Endothelial cell (in vitro differentiated cells): ENCODE data around the gene BARX1. TPM values are rescaled to one million over a fixed set of nuclear protein-coding genes. Genes with fewer than 3 reads are reported as not detected.
"Not testable (repeated sequence)": the region's sequence is repeated elsewhere in the genome, so short reads cannot be mapped to it uniquely, and the experiment has no call there.

Experiments used
- DNase-seq: peaks from one replicate; pipeline ENCODE4 v3.0.0; 2021; ENCODE audit warnings: low spot score
- H3K27ac Mint-ChIP-seq: one replicate; pipeline ENCODE4 v1.8.0; 2021; ENCODE audit warnings: mixed read lengths, inconsistent platforms; ENCODE audit not compliant: unreplicated experiment
- H3K27me3 Mint-ChIP-seq: one replicate; pipeline ENCODE4 v1.8.0; 2021; ENCODE audit warnings: mild to moderate bottlenecking, moderate library complexity, mixed read lengths, inconsistent platforms; ENCODE audit not compliant: unreplicated experiment
- H3K36me3 Mint-ChIP-seq: one replicate; pipeline ENCODE4 v1.8.0; 2021; ENCODE audit warnings: mild to moderate bottlenecking, low read depth, mixed read lengths, inconsistent platforms; ENCODE audit not compliant: unreplicated experiment
- H3K4me1 Mint-ChIP-seq: one replicate; pipeline ENCODE4 v1.8.0; 2021; ENCODE audit warnings: mild to moderate bottlenecking, mixed read lengths, inconsistent platforms; ENCODE audit not compliant: unreplicated experiment
- H3K4me3 Mint-ChIP-seq: one replicate; pipeline ENCODE4 v1.8.0; 2021; ENCODE audit warnings: mild to moderate bottlenecking, mixed read lengths, inconsistent platforms; ENCODE audit not compliant: unreplicated experiment
- H3K9me3 Mint-ChIP-seq: one replicate; pipeline ENCODE4 v1.8.0; 2021; ENCODE audit warnings: mixed read lengths, inconsistent platforms; ENCODE audit not compliant: unreplicated experiment
- CTCF ChIP-seq: fragments of 200-600 bp; sonication (generic); IDR thresholded peaks from one replicate; pipeline ENCODE4 v1.5.0; 2021; ENCODE audit warnings: antibody characterized with exemption; ENCODE audit not compliant: unreplicated experiment
- total RNA-seq: library from RNA; stranded (reverse); fragmentation: NEBNext Ultra II Directional; extraction: Animal tissue kit (Norgen Biotek cat#: 25700); gene quantifications from one replicate; pipeline ENCODE4 v1.2.1, GENCODE V29; 2021; ENCODE audit not compliant: unreplicated experiment

The BARX1 gene
- total RNA-seq, 1 donor from 2014 or later = 0.51 TPM

GRCh38 chr9:93976081-93976480 lies 20.9 kb upstream of the BARX1 start:
- H3K9me3 Mint-ChIP-seq = peaks cover 8% of the 10 kb centered on the region
- peaks cover 3% of the 10 kb centered on the region for H3K27me3 Mint-ChIP-seq
- H3K4me1 Mint-ChIP-seq = no peaks in the 10 kb centered on the region
- H3K36me3 Mint-ChIP-seq = peaks cover 7% of the 10 kb centered on the region
- no peak for DNase-seq
- H3K27ac Mint-ChIP-seq = no peak overlapping the region
- H3K4me3 Mint-ChIP-seq = no peak overlapping the region
- TF ChIP-seq CTCF = no peak

- Mint-ChIP-seq H3K4me3 (no peak overlapping the region), H3K4me1 (no peaks in the 10 kb centered on the region), H3K36me3 (peaks cover 11% of the 10 kb centered on the region), H3K27me3 (peaks cover 3% of the 10 kb centered on the region), H3K9me3 (peaks cover 8% of the 10 kb centered on the region), H3K27ac (no peak overlapping the region)
- no peak for DNase-seq
- TF ChIP-seq CTCF = no peak
These were observed 20.1 kb upstream of the BARX1 start for GRCh38 chr9:93975262-93975661.

- H3K27ac Mint-ChIP-seq = no peak overlapping the region
- no peak overlapping the region for H3K4me3 Mint-ChIP-seq
- H3K9me3 Mint-ChIP-seq = peaks cover 8% of the 10 kb centered on the region
- no peaks in the 10 kb centered on the region for H3K4me1 Mint-ChIP-seq
- H3K27me3 Mint-ChIP-seq = peaks cover 3% of the 10 kb centered on the region
- H3K36me3 Mint-ChIP-seq = peaks cover 11% of the 10 kb centered on the region
- no peak for DNase-seq
- no peak for TF ChIP-seq CTCF
These were observed 19.0 kb upstream of the BARX1 start for GRCh38 chr9:93974151-93974550.

GRCh38 chr9:93972655-93973054 lies 17.5 kb upstream of the BARX1 start:
- not testable (repeated sequence) for H3K27ac Mint-ChIP-seq, DNase-seq, H3K9me3 Mint-ChIP-seq, H3K27me3 Mint-ChIP-seq, H3K4me1 Mint-ChIP-seq
- peak overlapping the region; percentile 25 for H3K4me3 Mint-ChIP-seq
- H3K36me3 Mint-ChIP-seq = peaks cover 11% of the 10 kb centered on the region

- Mint-ChIP-seq H3K9me3 (peaks cover 8% of the 10 kb centered on the region), H3K27ac (no peak overlapping the region), H3K27me3 (peaks cover 5% of the 10 kb centered on the region), H3K4me1 (no peaks in the 10 kb centered on the region), H3K36me3 (peaks cover 11% of the 10 kb centered on the region), H3K4me3 (no peak overlapping the region)
- no peak for DNase-seq
- no peak for TF ChIP-seq CTCF
These were observed 14.1 kb upstream of the BARX1 start for GRCh38 chr9:93969328-93969661.
